Measurements from ENCODE around the gene NARS2.

NARS2 gene

GRCh38 chr11:78547931-78548705, 26.5 kb downstream of the NARS2 start:
- H2AFZ ChIP-seq (ENCODE audit: low read depth): no peak overlapping the region
- H3K4me2 ChIP-seq: no peak overlapping the region
- H3K27me3 ChIP-seq (ENCODE audit: insufficient read depth, low read depth): no peaks in the 10 kb centered on the region
- H3K79me2 ChIP-seq (ENCODE audit: insufficient read depth, low read depth): no peaks in the 10 kb centered on the region
- no peaks in the 10 kb centered on the region for H3K4me1 ChIP-seq (ENCODE audit: low read depth, poor library complexity, severe bottlenecking)
- no peaks in the 10 kb centered on the region for H4K20me1 ChIP-seq (ENCODE audit: insufficient read depth)
- TF ChIP-seq CTCF (conservative IDR thresholded peaks at IDR 0.05; ENCODE audit: low read depth, low read length): no peak
- no peak overlapping the region for H3K27ac ChIP-seq
- H3K36me3 ChIP-seq (ENCODE audit: insufficient read depth): no peaks in the 10 kb centered on the region
- H3K9ac ChIP-seq: no peak overlapping the region
- no peak overlapping the region for H3K4me3 ChIP-seq (IDR thresholded peaks at IDR 0.05; ENCODE audit: insufficient read depth, low read depth, low read length)

- Histone ChIP-seq H4K20me1 (ENCODE audit: insufficient read depth) (no peaks in the 10 kb centered on the region; the same call in 1 of the 2 replicates), H3K4me1 (ENCODE audit: low read depth, poor library complexity, severe bottlenecking) (no peaks in the 10 kb centered on the region), H3K27ac (no peak overlapping the region), H3K9ac (no peak overlapping the region), H3K27me3 (ENCODE audit: insufficient read depth, low read depth) (no peaks in the 10 kb centered on the region), H3K4me2 (no peak overlapping the region), H3K36me3 (ENCODE audit: insufficient read depth) (no peaks in the 10 kb centered on the region), H3K4me3 (IDR thresholded peaks at IDR 0.05; ENCODE audit: insufficient read depth, low read depth, low read length) (no peak overlapping the region), H3K79me2 (ENCODE audit: insufficient read depth, low read depth) (no peaks in the 10 kb centered on the region), H2AFZ (ENCODE audit: low read depth) (no peak overlapping the region)
- no peak for TF ChIP-seq CTCF (conservative IDR thresholded peaks at IDR 0.05; ENCODE audit: low read depth, low read length)
Observed at GRCh38 chr11:78542007-78542406, 32.7 kb downstream of the NARS2 start.

- Histone ChIP-seq H3K27me3 (ENCODE audit: insufficient read depth, low read depth) (no peaks in the 10 kb centered on the region), H3K79me2 (ENCODE audit: insufficient read depth, low read depth) (no peaks in the 10 kb centered on the region), H3K9ac (no peak overlapping the region), H3K4me3 (IDR thresholded peaks at IDR 0.05; ENCODE audit: insufficient read depth, low read depth, low read length) (no peak overlapping the region), H3K4me2 (no peak overlapping the region), H4K20me1 (ENCODE audit: insufficient read depth) (no peaks in the 10 kb centered on the region; the same call in 1 of the 2 replicates), H3K4me1 (ENCODE audit: low read depth, poor library complexity, severe bottlenecking) (no peaks in the 10 kb centered on the region), H2AFZ (ENCODE audit: low read depth) (no peak overlapping the region), H3K36me3 (ENCODE audit: insufficient read depth) (no peaks in the 10 kb centered on the region), H3K27ac (no peak overlapping the region)
- no peak for TF ChIP-seq CTCF (conservative IDR thresholded peaks at IDR 0.05; ENCODE audit: low read depth, low read length)
Observed at GRCh38 chr11:78541537-78541936, 33.1 kb downstream of the NARS2 start.

GRCh38 chr11:78540256-78540655, 34.4 kb downstream of the NARS2 start:
- TF ChIP-seq CTCF (conservative IDR thresholded peaks at IDR 0.05; ENCODE audit: low read depth, low read length): no peak

More at GRCh38 chr11:78540256-78540655, 34.4 kb downstream of the NARS2 start:
- Histone ChIP-seq H3K79me2 (ENCODE audit: insufficient read depth, low read depth) (no peaks in the 10 kb centered on the region), H3K27ac (no peak overlapping the region), H3K4me1 (ENCODE audit: low read depth, poor library complexity, severe bottlenecking) (no peaks in the 10 kb centered on the region), H3K27me3 (ENCODE audit: insufficient read depth, low read depth) (no peaks in the 10 kb centered on the region), H3K4me3 (IDR thresholded peaks at IDR 0.05; ENCODE audit: insufficient read depth, low read depth, low read length) (no peak overlapping the region), H3K9ac (no peak overlapping the region), H2AFZ (ENCODE audit: low read depth) (no peak overlapping the region), H3K36me3 (ENCODE audit: insufficient read depth) (no peaks in the 10 kb centered on the region), H3K4me2 (no peak overlapping the region), H4K20me1 (ENCODE audit: insufficient read depth) (no peaks in the 10 kb centered on the region; the same call in 1 of the 2 replicates)
